ENCODE measurements around the gene CMSS1.

GRCh38 chr3:100179692-100180349 is 362.2 kb downstream of the CMSS1 start:
- TF ChIP-seq ZNF274 (IDR thresholded peaks at IDR 0.05; ENCODE audit: low read length) = no peak
- no peak for TF ChIP-seq ZNF274 (tag by site-specific recombination; IDR thresholded peaks at IDR 0.05; ENCODE audit: borderline replicate concordance)
- TF ChIP-seq ZNF266 (tag by site-specific recombination; IDR thresholded peaks at IDR 0.05; ENCODE audit: low read depth) = no peak
- TF ChIP-seq CTCF (tag by site-specific recombination; IDR thresholded peaks at IDR 0.05) = no peak
- TF ChIP-seq ZSCAN4 (tag by site-specific recombination; IDR thresholded peaks at IDR 0.05) = no peak
- no peak for TF ChIP-seq IKZF3 (tag by site-specific recombination; IDR thresholded peaks at IDR 0.05)
- TF ChIP-seq ELK4 (IDR thresholded peaks at IDR 0.05; ENCODE audit: borderline replicate concordance, low read depth, low read length) = no peak
